NT2/D1 (cell line): ENCODE results near the gene CCDC154.

Source experiments
- SUZ12 ChIP-seq: IDR thresholded peaks from 2 replicates; pipeline ENCODE4 v1.6.1; 2011; ENCODE audit not compliant: insufficient read length, insufficient read depth; ENCODE audit errors: extremely low read depth
- YY1 ChIP-seq: IDR thresholded peaks from 2 replicates; pipeline ENCODE4 v1.6.1; 2011; ENCODE audit not compliant: insufficient read length, insufficient read depth
- ZNF274 ChIP-seq: IDR thresholded peaks from 2 replicates; pipeline ENCODE4 v1.6.1; 2011; ENCODE audit warnings: mild to moderate bottlenecking, low read depth, low read length

DNA sequence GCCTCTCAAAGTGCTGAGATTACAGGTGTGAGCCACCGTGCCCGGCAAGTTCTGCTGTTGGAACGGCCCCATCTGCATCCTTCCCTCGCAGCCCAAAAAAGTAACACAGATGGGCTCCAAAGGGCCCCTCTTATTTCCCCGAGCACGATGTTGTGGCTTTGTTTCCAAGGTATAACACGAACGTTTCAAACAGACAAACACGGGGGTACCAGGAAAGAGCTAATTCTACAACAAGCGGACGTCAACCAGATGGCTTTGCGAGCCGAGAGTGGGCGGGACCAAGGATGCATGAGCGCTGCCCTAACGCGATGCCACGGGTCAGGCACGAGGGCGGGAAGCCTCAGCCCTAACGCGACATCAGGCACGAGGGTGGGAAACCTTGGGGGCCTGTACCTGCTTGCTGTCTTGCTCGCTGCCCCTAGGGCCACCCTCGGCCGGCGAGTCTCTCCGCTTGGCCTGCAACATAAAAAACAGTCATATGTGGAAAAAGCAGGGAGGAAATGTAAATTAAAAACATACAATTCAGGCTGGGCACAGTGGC lies 54.0 kb downstream of the CCDC154 start:
- TF ChIP-seq YY1 = no peak
- TF ChIP-seq ZNF274 = no peak
- TF ChIP-seq SUZ12 = no peak
